RWPE1 (cell line): ENCODE results near the gene P4HA2.
A peak's percentile ranks its signal among the peaks of the same experiment; 100 is the strongest.

Source experiments
- CTCF ChIA-PET: fragments of 350-600 bp; sonication (Branson Sonifier 250); formaldehyde crosslinking; extraction: SDS; loops from one replicate; lab custom pipeline; 2021; lab: Yijun Ruan, JAX
- POLR2A ChIA-PET: fragments of 400-600 bp; formaldehyde crosslinking; extraction: SDS; loops from one replicate; lab custom pipeline; 2020; ENCODE audit warnings: antibody characterized with exemption; ENCODE audit not compliant: low non-redundant PET; lab: Yijun Ruan, JAX
- DNase-seq: peaks from one replicate; pipeline ENCODE4 v3.0.0; 2012; ENCODE audit warnings: low spot score
- H3K27ac ChIP-seq: fragments of 450-650 bp; 2 replicates; pipeline ENCODE4 v1.5.1; 2017
- TF ChIP-seq, protein P1 (sequence below): fragments of 450-650 bp; conservative IDR thresholded peaks from 2 replicates; pipeline ENCODE4 v1.5.1; 2017; ENCODE audit warnings: low read depth, mild to moderate bottlenecking

P4HA2 gene

DNA sequence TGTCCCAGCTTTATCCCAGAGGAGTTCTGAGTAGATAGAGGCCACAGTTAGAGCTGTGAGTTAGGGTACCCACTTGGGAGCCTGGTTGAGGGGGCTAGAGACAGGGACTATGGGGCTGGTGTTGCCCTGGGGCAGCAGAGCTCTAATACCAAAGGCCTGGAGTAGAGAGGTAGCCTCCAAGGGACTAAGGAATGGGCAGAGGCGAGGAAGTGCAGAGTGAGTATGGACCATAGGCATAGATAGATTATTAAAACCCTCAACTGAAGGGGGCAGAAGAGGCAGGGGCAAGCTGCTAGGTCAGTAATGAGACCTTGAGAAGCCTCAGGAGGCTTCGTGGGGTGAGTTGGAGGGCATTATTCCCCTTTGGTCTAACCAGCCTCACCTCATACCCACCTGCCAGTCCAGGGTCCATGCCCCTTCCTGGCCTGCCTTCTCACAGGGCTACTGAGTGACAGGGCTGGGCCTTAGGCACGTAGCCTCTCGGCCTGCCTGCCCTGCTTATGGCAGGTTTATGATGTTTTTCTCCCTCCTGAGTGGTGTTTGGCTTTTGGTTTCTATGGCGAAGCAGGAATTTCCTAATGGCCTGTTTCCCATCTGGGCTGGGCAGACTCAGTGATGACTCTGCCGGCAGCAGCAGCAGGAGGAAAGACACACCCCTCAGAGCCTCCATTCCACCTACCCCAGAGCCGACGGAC is 37.8 kb upstream of the P4HA2 start:
- ChIA-PET CTCF (interaction anchor here (0.6 to 2.8 kb wide), 3 partner anchors 27 to 444 kb away, joined by 3 to 15 read pairs (median 4); no protein-coding TSS in a partner anchor), POLR2A (interaction anchor here (0.6 kb wide), 1 partner anchor 75 kb away, joined by 8 read pairs; no protein-coding TSS in a partner anchor)
- DNase-seq: peak; percentile 96
- TF ChIP-seq, protein P1, sequence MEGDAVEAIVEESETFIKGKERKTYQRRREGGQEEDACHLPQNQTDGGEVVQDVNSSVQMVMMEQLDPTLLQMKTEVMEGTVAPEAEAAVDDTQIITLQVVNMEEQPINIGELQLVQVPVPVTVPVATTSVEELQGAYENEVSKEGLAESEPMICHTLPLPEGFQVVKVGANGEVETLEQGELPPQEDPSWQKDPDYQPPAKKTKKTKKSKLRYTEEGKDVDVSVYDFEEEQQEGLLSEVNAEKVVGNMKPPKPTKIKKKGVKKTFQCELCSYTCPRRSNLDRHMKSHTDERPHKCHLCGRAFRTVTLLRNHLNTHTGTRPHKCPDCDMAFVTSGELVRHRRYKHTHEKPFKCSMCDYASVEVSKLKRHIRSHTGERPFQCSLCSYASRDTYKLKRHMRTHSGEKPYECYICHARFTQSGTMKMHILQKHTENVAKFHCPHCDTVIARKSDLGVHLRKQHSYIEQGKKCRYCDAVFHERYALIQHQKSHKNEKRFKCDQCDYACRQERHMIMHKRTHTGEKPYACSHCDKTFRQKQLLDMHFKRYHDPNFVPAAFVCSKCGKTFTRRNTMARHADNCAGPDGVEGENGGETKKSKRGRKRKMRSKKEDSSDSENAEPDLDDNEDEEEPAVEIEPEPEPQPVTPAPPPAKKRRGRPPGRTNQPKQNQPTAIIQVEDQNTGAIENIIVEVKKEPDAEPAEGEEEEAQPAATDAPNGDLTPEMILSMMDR: no peak
- peak overlapping the region; percentile 98 for H3K27ac ChIP-seq

DNA sequence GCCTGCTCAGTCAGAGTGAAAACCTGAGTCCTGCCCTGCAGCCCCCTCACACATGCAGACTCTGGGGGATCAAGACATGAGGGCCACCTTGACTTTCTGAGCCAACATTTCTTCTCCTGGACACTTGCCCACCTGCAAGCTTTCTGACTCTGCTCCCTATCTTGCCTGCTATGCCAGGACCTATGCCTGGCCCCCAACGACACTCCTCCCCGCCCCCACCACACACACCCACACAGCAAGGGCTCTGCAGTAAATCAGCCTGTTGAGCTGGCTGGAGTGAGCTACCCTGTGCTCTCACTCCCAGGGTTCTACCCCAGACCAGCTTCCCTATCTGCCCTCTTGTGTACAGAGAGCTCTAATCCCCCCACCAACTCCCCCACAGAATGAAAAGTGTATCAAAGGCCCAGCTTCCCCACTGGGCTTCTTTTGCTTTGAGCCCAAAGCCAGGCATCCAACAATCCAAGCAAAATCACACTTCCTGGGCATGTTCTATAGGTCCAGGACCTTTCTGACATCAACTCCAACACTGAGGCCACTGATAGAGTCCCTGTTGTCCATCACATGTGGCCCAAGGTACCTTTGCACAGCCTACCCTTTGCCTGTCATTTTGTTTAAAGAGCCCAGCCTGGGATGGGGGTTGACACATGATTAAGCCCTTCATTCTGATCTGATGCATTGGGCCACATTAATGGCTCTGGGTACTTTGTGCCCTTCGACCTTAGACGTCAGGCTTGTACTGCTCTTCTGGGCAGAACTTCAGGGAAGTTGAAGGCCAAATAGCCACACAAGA is 37.1 kb upstream of the P4HA2 start:
- H3K27ac ChIP-seq: peak overlapping the region; percentile 98
- no peak for DNase-seq
- ChIA-PET POLR2A (no interaction called here), CTCF (interaction anchor here (2.8 kb wide), 1 partner anchor 26 kb away, joined by 15 read pairs; no protein-coding TSS in a partner anchor)
- TF ChIP-seq, protein P1: no peak

DNA sequence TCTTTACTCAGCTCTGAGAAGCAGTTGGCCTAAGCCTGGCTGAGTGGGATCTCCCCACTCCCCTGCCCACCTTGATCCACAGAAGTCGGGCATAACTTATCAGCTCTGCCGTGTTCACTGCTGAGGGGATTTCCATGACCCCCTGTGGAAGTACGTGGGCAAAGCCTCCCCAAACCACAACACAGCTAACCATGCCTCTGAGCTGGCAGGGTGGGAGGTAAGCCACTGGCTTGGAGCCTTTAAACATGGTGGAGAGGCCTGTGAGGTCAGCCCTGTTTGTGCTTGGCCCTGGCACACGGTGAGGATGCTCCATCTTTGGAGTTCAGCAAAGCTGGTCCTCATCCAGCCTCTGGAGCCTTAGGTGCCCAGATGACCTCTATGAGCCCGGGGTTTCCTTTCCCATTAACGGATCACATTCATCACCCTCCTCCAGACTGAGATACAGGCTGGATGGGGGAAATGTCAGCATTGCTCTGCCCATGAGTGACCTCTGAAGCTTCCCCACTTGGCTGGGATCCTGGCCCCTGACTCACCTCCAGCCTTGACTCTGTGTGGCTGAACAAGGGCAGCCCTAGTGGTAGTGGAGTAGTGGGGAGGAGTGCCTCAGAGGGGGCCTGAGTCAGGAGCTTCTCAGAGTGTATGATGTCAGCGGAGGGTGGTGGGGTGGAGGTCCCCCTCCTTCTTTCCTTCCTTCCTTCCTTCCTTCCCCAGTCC is 36.1 kb upstream of the P4HA2 start:
- H3K27ac ChIP-seq: peak overlapping the region; percentile 98

DNA sequence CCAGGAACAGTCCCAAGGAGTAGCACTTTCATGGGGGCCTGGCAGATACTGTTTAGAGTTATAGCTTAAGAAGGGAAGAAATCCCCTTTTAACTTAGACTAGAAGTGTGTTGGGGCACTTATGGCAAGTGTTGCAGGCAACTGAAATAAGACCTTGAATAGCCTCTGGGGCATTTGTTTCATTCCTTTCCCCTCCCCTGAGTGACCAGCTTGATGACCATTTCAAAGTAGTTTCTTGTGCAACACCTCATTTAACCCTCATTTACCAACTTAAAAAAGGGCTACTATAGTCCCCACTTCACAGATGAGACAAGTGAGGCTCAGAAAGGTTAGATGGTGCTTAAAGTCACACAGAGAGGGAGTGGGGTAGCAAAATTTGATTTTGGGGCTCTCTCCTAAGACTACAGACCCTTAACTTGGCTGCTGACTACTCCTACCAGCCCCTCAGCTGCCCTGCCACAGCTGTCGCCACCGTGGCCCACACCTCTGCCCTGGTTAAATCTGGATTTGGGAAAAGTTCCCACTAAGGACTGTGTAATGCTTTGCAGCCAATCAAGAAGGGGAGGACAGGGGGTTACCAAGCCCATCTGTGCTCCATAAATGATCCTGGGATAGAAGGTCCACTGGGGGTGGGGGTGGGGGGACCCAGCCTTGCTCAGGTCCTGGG is 35.4 kb upstream of the P4HA2 start:
- TF ChIP-seq, protein P1: no peak
- ChIA-PET CTCF (interaction anchor here (0.6 to 2.8 kb wide), 6 partner anchors 10 to 124 kb away, joined by 3 to 15 read pairs (median 4); partner anchors contain the start of gene P4HA2), POLR2A (interaction anchor here (0.6 to 1.0 kb wide), 2 partner anchors 31 to 37 kb away, joined by 3 read pairs; partner anchors contain the start of gene SLC22A4)
- peak overlapping the region; percentile 98 for H3K27ac ChIP-seq
- no peak for DNase-seq

More for the DNA sequence above, 36.1 kb upstream of the P4HA2 start:
- POLR2A ChIA-PET: interaction anchor here (0.6 kb wide), 1 partner anchor 38 kb away, joined by 3 read pairs; no protein-coding TSS in a partner anchor
- TF ChIP-seq, protein P1: no peak
- peak; percentile 70 for DNase-seq
- CTCF ChIA-PET: interaction anchor here (0.8 to 2.8 kb wide), 3 partner anchors 25 to 74 kb away, joined by 3 to 15 read pairs (median 4); partner anchors contain the start of gene P4HA2

DNA sequence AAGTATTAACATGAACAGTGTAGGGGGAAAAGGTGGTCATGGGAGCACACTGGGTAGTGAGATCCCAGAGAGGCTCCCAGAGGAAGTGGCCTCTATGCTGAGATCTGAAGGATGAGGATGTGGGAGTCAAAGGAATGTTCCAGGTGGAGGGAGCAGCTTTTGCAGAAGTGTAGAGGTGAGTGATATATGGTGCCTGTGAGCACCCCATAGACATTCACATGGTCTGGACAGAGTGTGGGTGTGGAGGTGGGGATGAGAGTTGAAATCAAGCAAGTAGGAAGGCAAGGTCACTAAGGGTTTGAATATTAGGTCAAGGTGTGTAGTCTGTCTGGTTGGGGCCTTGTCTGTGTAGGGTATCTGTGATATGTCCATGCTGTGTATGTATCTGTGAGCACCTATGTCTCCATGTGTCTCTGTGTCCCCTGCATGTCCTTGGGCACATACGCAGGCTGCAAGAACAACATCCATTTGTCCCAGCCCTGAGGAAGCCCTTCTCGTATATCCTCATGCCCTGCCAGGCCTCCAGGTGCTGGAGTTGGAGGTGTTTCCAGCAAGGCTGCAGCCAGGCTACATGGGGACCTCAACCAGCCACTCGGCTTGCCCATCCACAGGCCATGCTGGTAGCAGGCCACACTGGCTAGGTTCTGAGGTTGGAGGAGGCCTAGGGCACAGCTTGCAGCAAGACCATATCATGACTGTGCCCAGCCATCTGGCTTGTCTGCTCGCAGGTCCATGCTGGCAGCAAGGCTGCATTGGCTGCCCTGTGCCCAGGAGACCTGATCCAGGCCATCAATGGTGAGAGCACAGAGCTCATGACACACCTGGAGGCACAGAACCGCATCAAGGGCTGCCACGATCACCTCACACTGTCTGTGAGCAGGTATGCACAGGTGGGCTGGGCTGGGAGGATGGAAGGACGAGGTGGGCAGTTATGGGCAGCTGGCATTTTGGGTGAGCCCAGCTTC is 34.5 kb upstream of the P4HA2 start:
- CTCF ChIA-PET: interaction anchor here (0.5 to 1.1 kb wide), 7 partner anchors 10 to 292 kb away, joined by 3 to 6 read pairs (median 5); no protein-coding TSS in a partner anchor
- TF ChIP-seq, protein P1: no peak
- DNase-seq: no peak
- POLR2A ChIA-PET: interaction anchor here (1.0 kb wide), 1 partner anchor 32 kb away, joined by 3 read pairs; the partner anchor contains the start of gene SLC22A4
- H3K27ac ChIP-seq: peak overlapping the region; percentile 98
